Right lobe of liver (tissue), 6 donors: ENCODE measurements around the gene MARS2. TPM values are rescaled to one million over a fixed set of nuclear protein-coding genes. Genes with fewer than 3 reads are reported as not detected.
"Not testable (repeated sequence)": the region's sequence is repeated elsewhere in the genome, so short reads cannot be mapped to it uniquely, and the experiment has no call there.

Experiments
- ATAC-seq, 4 donors: fragments of 200-7000 bp; cut with Tn5 transposase; one replicate each; pipeline ENCODE4 v1.9.1; 2020; ENCODE audit warnings: mild to moderate bottlenecking in 4 of 4, moderate library complexity in 4 of 4
- DNase-seq, 3 donors: peaks; one replicate each; pipeline ENCODE4 v3.0.0-alpha.2; 2020
- H3K27ac ChIP-seq, 3 donors: fragments of 200-600 bp; one replicate each; pipeline ENCODE4 v1.8.0; 2022
- H3K27me3 ChIP-seq, 2 donors: fragments of 200-600 bp; one replicate each; pipeline ENCODE4 v1.8.0; 2022
- H3K36me3 ChIP-seq, 4 donors: fragments of 200-600 bp; sonication (generic) in 1 of 4; one replicate each; pipeline versions ENCODE4 v1.5.1 to v1.8.0; 2017 to 2022; ENCODE audit warnings: control low read depth in 1 of 4
- H3K4me1 ChIP-seq, 4 donors: fragments of 200-600 bp; sonication (generic) in 1 of 4; one replicate each; pipeline versions ENCODE4 v1.5.1 to v1.8.0; 2017 to 2022; ENCODE audit warnings: control low read depth in 1 of 4
- H3K4me3 ChIP-seq, 3 donors: fragments of 200-600 bp; one replicate each; pipeline ENCODE4 v1.8.0; 2022
- H3K9me3 ChIP-seq, 4 donors: fragments of 200-600 bp; sonication (generic) in 1 of 4; one replicate each; pipeline versions ENCODE4 v1.5.1 to v1.8.0; 2017 to 2022; ENCODE audit warnings: control low read depth in 1 of 4
- POLR2A ChIP-seq: fragments of 450-650 bp; IDR thresholded peaks from one replicate; pipeline ENCODE4 v1.6.1; 2017; ENCODE audit warnings: antibody characterized with exemption, mild to moderate bottlenecking
- WGBS: methylation state at CpG from one replicate; pipeline ENCODE4 v1.1.6; 2018; ENCODE audit warnings: low coverage, low lambda C conversion rate; ENCODE audit not compliant: insufficient coverage; ENCODE audit errors: missing lambda C conversion rate; 5-methylcytosine and 5-hydroxymethylcytosine counted together
- intact Hi-C, 2 donors: fragments of 100-400 bp; cut with DNase I; formaldehyde crosslinking; loops; one replicate each; pipeline versions ENCODE4 v1.11.2 to v1.14.1; 2022
- total RNA-seq, 6 experiments: library from RNA; depleted of rRNA in 2 of 6; stranded (reverse); fragments of >200 nt in 2 of 6; fragmentation: NEBNext Ultra II Directional in 3 of 6; extraction: Animal tissue kit (Norgen Biotek cat#: 25700) in 3 of 6; gene quantifications; one replicate each; pipeline versions ENCODE4 v1.1.0 to v1.2.4, GENCODE V29; 2016 to 2023
- TF ChIP-seq, protein P1 (sequence below), 4 donors: fragments of 200-600 bp in 3 of 4; fragments of 450-650 bp in 1 of 4; IDR thresholded peaks; one replicate each; pipeline versions ENCODE4 v1.5.1 to v1.8.0; 2016 to 2022; ENCODE audit warnings: antibody characterized with exemption in 4 of 4, mild to moderate bottlenecking in 2 of 4
- donor health status: DM: no; HTN: yes; CAD: no.
- donor health status: DM: no; HTN: no; CAD: no.
- donor health status: DM: no; HTN: no; CAD: no.
- donor health status: DM: no; HTN: yes; CAD: no.
- donor health status: DM: no; HTN: yes; CAD: no.

The MARS2 gene
- total RNA-seq, 6 experiments from 2014 or later = 5.1 to 15.1 (median 6.6) TPM

DNA sequence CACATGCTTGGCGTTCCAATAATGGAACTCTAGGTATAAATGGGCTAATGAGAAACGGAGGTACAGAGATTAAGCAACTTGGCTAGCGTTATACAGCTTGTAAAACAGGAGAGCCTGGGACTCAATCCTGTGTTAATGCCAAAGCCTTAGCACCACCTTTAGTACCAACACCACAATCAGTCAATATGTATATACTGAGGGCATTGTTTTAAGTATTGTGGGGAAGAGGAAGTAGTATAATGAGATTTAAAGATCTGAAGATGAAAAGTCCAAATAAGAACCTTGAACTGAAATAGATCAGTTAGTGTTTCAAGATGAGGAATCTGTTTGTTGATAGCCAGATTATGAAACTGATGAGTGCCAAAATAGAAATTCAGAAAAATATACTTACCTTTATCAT, 8.1 kb downstream of the MARS2 start:
- Histone ChIP-seq H3K4me1 (peaks cover 0 to 6% (median 2%) of the 10 kb centered on the region in 4 donors), H3K36me3 (no peaks in the 10 kb centered on the region), H3K27ac (no peak overlapping the region), H3K4me3 (no peak overlapping the region), H3K9me3 (no peaks in the 10 kb centered on the region), H3K27me3 (no peaks in the 10 kb centered on the region)
- DNase-seq (no peak), ATAC-seq (no peak)
- intact Hi-C loops = no loop called here
- TF ChIP-seq POLR2A = no peak
- TF ChIP-seq, protein P1, sequence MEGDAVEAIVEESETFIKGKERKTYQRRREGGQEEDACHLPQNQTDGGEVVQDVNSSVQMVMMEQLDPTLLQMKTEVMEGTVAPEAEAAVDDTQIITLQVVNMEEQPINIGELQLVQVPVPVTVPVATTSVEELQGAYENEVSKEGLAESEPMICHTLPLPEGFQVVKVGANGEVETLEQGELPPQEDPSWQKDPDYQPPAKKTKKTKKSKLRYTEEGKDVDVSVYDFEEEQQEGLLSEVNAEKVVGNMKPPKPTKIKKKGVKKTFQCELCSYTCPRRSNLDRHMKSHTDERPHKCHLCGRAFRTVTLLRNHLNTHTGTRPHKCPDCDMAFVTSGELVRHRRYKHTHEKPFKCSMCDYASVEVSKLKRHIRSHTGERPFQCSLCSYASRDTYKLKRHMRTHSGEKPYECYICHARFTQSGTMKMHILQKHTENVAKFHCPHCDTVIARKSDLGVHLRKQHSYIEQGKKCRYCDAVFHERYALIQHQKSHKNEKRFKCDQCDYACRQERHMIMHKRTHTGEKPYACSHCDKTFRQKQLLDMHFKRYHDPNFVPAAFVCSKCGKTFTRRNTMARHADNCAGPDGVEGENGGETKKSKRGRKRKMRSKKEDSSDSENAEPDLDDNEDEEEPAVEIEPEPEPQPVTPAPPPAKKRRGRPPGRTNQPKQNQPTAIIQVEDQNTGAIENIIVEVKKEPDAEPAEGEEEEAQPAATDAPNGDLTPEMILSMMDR (IDR thresholded peaks at IDR 0.05) = no peak
- 90% methylated on average over 3 of the region's 3 CpGs for WGBS

DNA sequence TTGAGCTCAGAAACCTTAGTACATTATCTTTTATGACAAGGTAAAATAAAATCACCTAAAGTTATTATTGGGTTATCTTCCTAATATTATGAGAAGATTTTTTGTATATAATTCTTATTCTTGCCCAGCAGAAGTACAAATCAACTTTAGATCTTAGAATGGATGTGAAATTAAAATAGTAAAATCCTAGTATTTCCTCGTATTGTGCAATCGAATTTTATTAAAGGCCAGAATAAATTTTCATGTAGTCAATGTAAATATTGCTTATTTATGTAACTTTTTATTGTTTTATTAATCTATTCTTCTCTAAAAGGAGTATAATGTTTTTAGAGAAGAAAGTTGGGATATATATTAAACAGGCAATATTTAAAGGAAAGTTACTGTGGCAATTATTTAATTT, 12.7 kb downstream of the MARS2 start:
- TF ChIP-seq POLR2A = no peak
- TF ChIP-seq, protein P1 (IDR thresholded peaks at IDR 0.05) = no peak
- H3K27ac ChIP-seq = no peak overlapping the region
- 92% methylated on average over 2 of the region's 2 CpGs for WGBS
- no peaks in the 10 kb centered on the region for H3K4me1 ChIP-seq
- no peak for DNase-seq
- no peak overlapping the region for H3K4me3 ChIP-seq
- intact Hi-C loops = no loop called here
- no peaks in the 10 kb centered on the region for H3K27me3 ChIP-seq
- H3K9me3 ChIP-seq = no peaks in the 10 kb centered on the region
- H3K36me3 ChIP-seq = no peaks in the 10 kb centered on the region
- no peak for ATAC-seq

DNA sequence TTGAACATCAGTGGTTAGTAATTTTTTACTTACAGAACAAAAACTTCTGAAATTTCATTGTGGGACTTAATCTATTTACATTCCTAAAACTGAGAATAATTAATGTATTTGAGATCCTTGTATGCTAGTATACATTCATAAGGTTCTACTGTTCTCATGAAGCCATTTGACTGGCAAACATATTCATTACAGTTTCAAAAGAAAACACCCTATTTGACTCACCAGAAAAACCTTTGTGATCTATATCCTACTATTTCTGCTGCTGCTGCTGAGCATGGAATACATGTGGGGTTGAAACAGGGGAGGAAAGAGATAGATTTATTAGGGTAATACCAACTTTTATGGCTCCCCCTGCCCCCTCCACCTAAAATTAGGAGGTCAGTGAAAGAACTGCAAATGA, 21.8 kb downstream of the MARS2 start:
- H3K4me3 ChIP-seq = no peak overlapping the region
- intact Hi-C loops = no loop called here
- H3K27ac ChIP-seq = no peak overlapping the region
- no peak for DNase-seq
- no peaks in the 10 kb centered on the region for H3K27me3 ChIP-seq
- no peaks in the 10 kb centered on the region for H3K9me3 ChIP-seq
- no peak for TF ChIP-seq POLR2A
- TF ChIP-seq, protein P1 (IDR thresholded peaks at IDR 0.05) = no peak
- no peaks in the 10 kb centered on the region for H3K4me1 ChIP-seq
- no peaks in the 10 kb centered on the region for H3K36me3 ChIP-seq
- ATAC-seq = no peak

DNA sequence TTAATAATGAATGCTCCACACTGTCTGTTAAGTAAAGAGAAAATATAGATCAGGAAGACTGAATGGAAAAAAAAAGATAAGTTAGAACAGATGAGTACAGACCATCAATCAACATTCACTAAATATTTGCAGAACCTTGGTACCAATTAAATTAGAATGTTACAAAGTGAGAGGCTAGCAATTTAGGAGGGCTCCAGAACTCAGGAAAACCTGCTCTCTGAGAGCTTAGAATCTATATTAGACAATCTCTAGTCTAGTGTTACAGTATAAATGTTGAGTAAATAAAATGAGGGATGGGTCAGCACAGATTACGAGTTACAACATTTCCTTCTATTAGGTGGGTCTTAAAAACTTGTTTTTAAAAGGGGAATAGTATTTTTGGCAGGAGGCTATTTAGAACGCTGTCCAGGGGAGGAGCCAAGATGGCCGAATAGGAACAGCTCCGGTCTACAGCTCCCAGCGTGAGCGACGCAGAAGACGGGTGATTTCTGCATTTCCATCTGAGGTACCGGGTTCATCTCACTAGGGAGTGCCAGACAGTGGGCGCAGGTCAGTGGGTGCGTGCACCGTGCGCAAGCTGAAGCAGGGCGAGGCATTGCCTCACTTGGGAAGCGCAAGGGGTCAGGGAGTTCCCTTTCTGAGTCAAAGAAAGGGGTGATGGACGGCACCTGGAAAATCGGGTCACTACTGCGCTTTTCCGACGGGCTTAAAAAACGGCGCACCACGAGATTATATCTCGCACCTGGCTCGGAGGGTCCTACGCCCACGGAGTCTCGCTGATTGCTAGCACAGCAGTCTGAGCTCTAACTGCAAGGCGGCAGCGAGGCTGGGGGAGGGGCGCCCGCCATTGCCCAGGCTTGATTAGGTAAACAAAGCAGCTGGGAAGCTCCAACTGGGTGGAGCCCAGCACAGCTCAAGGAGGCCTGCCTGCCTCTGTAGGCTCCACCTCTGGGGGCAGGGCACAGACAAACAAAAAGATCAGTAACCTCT, 23.7 kb downstream of the MARS2 start:
- H3K4me3 ChIP-seq, ATAC-seq, H3K36me3 ChIP-seq, DNase-seq, H3K27ac ChIP-seq, intact Hi-C loops, H3K9me3 ChIP-seq, H3K4me1 ChIP-seq, H3K27me3 ChIP-seq: not testable (repeated sequence)
- 60% methylated on average over 2 of the region's 32 CpGs for WGBS

- Histone ChIP-seq H3K36me3 (no peaks in the 10 kb centered on the region), H3K4me3 (no peak overlapping the region), H3K9me3 (no peaks in the 10 kb centered on the region), H3K27ac (no peak overlapping the region), H3K27me3 (no peaks in the 10 kb centered on the region), H3K4me1 (no peaks in the 10 kb centered on the region)
- no peak for DNase-seq
- intact Hi-C loops = no loop called here
- TF ChIP-seq, protein P1 (IDR thresholded peaks at IDR 0.05) = no peak
- TF ChIP-seq POLR2A = no peak
- ATAC-seq = no peak
Measured at GRCh38 chr2:197740200-197740599, 35.0 kb downstream of the MARS2 start.

Other genes starting within 250 kb of the MARS2 start
- 100 to 1,000 TPM; 241 to 552 (median 353) TPM for gene HSPD1, start 205.5 kb upstream of the MARS2 start, total RNA-seq
- gene HSPE1, start 205.0 kb upstream of the MARS2 start, total RNA-seq = 100 to 1,000 TPM in 4 of 6 experiments, 10 to 100 TPM in 2; 91.8 to 318 (median 209) TPM
- gene MOB4, start 189.3 kb upstream of the MARS2 start, total RNA-seq = 10 to 100 TPM in 2 of 6 experiments, 1 to 10 TPM in 4; 3.4 to 10.7 (median 8.0) TPM
- gene RFTN2, start 29.8 kb upstream of the MARS2 start, total RNA-seq = 1 to 10 TPM in 4 of 6 experiments, under 1 TPM in 2; 0.58 to 1.9 (median 1.0) TPM
- not detected for gene BOLL, start 80.0 kb downstream of the MARS2 start, total RNA-seq
- under 1 TPM; 0.12 to 0.37 (median 0.24) TPM for gene PLCL1, start 99.2 kb downstream of the MARS2 start, total RNA-seq